HPDE6-E6E7 (cell line): ENCODE results near the gene ROBO3.
A peak's percentile ranks its signal among the peaks of the same experiment; 100 is the strongest.

Experiments used
- DNase-seq: peaks from one replicate; pipeline ENCODE4 v3.0.0; 2011; ENCODE audit warnings: missing footprints; ENCODE audit errors: extremely low spot score

Gene ROBO3

GRCh38 chr11:124875401-124875800 is 10.2 kb downstream of the ROBO3 start:
- DNase-seq = no peak

DNA sequence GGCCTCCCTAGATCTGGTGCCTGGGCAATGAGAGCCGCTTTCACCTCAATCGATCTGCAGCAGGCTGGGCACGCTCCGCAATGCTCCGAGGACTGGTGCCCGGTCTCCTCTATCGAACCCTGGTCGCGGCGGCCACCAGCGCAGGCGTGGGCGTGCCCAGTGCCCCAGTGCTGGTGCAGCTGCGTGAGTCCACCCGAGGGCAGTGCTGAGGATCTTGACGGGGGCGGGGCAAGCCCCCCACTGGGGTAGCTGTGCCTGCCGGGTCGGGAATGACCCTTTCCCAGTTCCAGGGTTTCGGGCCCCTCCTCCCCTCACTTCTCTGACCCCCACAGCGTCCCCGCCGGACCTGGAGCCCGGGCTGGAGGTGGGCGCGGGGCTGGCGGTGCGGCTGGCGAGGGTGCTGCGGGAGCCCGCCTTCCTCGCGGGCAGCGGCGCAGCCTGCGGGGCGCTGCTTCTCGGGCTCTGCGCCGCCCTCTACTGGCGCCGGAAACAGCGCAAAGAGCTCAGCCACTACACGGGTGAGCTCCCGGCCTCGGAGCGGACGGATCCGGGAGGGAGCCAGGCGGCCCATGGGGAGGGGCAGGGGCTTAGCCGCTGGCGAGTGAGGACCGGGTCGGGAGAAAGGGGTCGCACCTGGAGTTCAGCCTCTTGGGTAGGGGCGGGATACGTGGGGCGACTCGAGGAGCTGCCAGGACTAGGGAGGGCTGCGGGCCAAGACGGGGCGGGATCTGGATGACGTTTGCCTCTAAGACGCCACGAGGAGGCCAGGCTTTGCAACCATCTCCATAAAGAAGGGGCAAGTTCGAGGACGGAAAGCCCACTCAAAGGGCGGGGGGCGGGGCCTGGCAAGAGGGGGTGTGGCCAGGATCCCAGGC is 10.9 kb downstream of the ROBO3 start:
- DNase-seq = peak; percentile 89

- DNase-seq = no peak
These were observed 11.8 kb downstream of the ROBO3 start for GRCh38 chr11:124876818-124877630.

- DNase-seq = no peak
These were observed 12.3 kb downstream of the ROBO3 start for GRCh38 chr11:124877631-124877909.

DNA sequence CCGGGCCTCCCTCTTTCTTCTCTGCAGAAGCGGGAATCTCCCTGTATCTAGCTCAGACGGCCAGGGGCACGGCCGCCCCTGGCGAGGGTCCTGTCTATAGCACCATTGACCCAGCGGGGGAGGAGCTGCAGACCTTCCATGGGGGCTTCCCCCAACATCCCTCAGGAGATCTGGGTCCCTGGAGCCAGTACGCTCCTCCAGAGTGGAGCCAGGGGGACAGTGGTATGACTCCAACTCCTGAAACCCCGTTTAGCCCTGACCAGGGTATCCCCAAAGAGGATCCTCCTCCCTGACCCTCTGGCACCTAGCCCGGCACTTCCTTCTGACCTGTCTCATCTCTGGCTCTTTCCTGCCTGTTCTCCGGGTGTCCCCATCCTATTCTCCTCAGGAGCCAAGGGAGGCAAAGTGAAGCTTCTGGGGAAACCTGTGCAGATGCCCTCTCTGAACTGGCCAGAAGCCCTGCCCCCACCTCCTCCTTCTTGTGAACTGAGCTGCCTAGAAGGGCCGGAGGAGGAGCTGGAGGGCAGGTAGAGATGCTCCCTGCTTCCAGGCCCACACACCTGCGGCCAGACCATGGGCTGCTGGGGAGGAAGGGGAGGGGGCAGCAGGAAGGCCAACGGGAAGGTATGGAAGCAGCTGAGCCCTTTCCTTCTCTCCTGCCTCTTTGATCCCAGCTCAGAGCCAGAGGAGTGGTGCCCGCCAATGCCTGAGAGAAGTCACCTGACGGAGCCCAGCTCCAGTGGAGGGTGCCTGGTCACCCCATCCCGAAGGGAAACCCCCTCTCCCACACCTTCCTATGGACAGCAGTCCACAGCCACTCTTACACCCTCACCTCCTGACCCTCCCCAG is 12.9 kb downstream of the ROBO3 start:
- DNase-seq = no peak

GRCh38 chr11:124878759-124879492 is 13.7 kb downstream of the ROBO3 start:
- DNase-seq = no peak

- DNase-seq = no peak
These were observed 14.5 kb downstream of the ROBO3 start for GRCh38 chr11:124879493-124880289.

- no peak for DNase-seq
These were observed 15.0 kb downstream of the ROBO3 start for GRCh38 chr11:124880290-124880611.

GRCh38 chr11:124880958-124881357 is 15.7 kb downstream of the ROBO3 start:
- no peak for DNase-seq

GRCh38 chr11:124882339-124883071 is 17.3 kb downstream of the ROBO3 start:
- no peak for DNase-seq

DNA sequence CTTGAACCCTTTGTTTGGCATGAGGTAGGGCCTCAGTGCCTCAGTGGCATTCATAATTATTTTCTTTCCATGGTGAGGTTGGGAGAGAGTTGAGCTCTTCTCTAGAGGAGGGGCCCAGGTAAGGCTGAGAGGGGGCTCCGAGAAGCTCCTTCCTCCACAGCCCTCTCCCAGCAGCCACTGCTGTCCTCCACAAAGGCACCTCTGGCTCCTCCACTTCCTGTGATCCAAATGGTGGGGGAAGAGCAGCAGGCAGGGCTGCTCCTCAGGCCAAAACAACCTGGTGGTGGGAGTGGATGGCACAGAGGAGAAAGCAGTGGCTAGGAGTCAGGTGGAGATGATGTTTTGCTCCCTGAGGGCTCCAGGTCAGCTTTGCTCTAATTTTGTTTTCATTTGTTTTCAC is 19.1 kb downstream of the ROBO3 start:
- no peak for DNase-seq

DNA sequence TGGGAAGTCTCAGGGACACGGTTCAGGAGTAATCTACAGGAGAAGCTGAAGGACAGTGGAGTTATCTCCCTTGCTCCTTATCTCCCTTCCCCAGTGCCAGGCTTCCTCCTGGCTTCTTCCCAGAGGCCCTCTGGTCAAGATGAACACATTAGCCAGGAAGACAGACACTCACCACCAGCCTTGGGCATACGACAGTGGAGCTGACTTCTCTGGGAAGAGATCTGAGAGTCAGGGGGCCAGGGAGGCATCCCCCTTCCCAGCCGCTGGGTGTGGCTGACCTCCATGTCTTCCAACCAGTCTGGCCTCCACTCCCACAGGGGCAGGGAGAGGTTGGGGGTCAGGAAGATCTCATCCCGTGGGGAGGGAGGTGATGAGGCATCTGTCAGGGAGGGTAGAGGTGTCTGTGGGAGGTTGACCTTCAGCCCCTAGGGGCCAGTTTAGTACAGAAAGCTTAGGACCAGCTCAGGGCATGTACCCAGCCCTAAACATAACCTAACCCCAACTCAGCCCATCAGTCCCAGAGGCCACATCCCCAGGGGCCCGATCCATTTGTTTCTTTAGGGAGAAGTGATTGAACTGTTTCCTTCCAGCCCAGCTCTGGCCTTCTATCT is 19.7 kb downstream of the ROBO3 start:
- no peak for DNase-seq

GRCh38 chr11:124886476-124886875 is 21.2 kb downstream of the ROBO3 start:
- DNase-seq = no peak

- DNase-seq = no peak
These were observed 21.9 kb downstream of the ROBO3 start for GRCh38 chr11:124886978-124887666.

DNA sequence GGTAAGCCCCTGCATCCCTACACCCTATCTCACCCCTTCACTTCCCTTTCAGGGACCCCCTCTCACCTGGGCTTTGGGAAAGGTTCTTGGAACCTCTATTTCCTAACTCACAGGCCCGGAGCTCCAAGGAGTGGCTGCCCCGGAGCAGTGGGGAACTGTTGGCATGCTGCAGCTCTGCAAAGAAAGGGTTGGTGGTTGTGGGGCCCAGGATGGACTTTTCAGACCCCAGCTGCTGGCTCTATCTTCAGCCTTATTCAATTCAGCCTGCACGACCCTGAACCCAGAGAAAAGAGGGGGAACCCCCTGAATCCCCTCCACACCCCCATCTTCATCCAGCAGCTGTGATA is 22.4 kb downstream of the ROBO3 start:
- DNase-seq = no peak

- DNase-seq = no peak
These were observed 24.2 kb downstream of the ROBO3 start for GRCh38 chr11:124889191-124890091.

DNA sequence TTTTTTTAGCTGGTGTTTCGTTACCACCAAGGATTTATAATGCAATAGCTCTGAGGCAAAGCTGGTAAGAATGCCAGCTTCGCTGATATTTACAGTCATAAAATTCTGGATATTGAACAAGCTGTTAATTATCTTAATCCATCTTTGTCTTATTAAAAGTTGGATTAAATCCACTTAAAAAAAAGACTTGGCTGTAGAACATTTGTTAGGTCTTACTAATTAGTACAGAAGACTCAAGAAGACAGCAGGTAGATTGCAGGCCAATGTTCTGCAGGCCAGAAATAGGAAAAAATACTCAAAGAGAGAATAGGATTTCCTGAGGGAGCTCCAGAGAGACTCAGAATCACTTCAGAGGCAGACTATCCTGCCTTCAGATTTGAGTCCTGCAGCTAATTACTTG is 24.9 kb downstream of the ROBO3 start:
- DNase-seq = no peak

GRCh38 chr11:124890683-124891372 is 25.6 kb downstream of the ROBO3 start:
- DNase-seq = no peak
